Suppressor macrophage (primary cell): Measurements from ENCODE around the gene TRIM52.
"Not testable (repeated sequence)": the region's sequence is repeated elsewhere in the genome, so short reads cannot be mapped to it uniquely, and the experiment has no call there.

Source experiments
- DNase-seq, 4 experiments: peaks; one replicate each; pipeline ENCODE4 v3.0.0-alpha.2; 2020 to 2022
- total RNA-seq, 17 experiments: gene quantifications; one replicate each; lab custom pipeline; 2026; ENCODE audit warnings: mixed read lengths in 6 of 17, inconsistent platforms in 3 of 17; lab: John Stamatoyannopoulos, UW

Gene TRIM52
- total RNA-seq, result 2.2 to 17.6 (median 9.6) reads per million in 17 experiments

DNA sequence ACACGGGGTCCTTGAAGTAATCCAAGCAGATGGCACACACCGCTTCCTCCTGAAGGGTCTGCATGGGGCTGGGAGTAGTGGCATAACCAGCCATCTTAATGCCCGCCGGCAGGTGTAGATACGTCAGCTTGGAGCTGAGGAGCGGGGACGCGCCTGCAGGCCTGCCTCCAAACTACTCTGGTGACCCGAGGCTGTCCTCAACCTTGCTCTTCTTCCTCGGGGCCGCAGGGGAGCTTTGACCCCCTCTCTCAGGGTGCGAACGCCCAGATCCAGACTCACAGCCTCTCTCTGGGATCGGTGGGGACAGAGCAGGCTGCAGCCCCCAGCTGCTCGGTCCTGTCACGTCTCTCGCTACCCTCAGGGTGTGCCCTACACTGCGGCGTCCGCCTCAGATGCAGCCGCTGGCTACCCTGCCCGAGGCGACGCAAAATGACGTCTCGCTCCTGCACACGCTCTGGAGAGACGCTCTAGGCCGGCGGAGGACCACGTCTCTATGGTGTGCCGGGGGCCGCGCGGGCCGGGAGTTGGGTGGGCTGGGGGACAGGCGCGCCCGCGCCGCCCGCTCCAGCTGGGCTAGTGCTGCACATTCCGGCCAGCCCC is at the start of gene TRIM52:
TSS of gene TRIM52 (minus strand) at position 424 of the 600 bp plus-strand sequence. CDS start at position 94, 330 bp downstream.
- DNase-seq, result peak; percentile 92 to 95 (median 94)

DNA sequence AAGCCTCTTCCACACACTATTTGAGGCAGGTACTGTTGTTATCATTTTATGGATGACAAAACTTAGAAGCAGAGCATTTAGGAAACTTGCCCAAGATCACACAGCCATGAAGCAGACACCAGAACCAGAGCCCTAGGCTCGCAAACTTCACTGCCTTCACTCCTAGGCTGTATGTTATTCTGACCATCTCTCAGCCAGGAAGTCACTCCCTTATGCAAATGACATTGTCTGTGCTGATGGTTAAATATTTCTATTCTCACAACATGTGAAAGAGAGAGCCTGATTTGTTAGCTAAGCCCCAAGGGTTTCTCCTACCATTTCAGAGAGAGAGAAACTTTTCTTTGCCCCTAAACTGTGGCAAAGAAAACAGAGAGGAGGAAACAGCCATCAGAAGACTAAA is 26.4 kb upstream of the TRIM52 start:
- not testable (repeated sequence) for DNase-seq

DNA sequence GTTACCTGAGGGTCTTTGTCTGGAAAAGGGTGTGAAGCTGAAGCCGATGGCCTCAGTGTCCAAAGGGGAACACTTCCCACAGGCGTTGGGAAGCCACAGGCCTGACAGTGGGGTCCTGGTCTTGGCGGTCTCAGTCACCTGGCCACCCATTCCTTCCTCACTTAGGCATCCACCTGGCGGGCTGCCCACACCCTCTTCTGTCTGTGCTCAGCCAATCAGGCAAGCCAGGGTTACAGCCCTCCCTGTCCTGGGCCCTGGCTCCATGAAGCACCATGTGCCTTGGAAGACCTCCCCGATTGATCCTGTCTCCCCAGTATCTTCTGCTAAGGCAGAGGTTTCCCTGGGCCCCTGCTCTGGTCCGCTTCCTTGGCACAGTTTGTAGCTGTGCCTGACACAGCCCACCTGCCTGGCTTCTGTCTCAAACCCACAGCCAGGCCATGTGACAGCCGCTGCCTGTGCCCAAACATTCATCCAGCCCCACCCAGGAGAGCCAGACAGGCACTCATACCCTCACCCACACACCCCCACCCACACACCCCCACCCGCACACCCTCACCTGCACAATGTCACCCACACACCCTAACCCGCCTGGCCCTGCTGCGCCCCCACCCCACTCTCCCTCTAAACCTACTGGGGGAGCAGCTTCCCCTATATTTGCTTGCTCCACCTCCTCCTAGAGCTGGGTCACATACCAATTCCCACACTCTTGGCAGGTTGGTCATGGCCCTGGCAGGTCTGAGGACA is 25.2 kb upstream of the TRIM52 start:
- DNase-seq, result not testable (repeated sequence)

DNA sequence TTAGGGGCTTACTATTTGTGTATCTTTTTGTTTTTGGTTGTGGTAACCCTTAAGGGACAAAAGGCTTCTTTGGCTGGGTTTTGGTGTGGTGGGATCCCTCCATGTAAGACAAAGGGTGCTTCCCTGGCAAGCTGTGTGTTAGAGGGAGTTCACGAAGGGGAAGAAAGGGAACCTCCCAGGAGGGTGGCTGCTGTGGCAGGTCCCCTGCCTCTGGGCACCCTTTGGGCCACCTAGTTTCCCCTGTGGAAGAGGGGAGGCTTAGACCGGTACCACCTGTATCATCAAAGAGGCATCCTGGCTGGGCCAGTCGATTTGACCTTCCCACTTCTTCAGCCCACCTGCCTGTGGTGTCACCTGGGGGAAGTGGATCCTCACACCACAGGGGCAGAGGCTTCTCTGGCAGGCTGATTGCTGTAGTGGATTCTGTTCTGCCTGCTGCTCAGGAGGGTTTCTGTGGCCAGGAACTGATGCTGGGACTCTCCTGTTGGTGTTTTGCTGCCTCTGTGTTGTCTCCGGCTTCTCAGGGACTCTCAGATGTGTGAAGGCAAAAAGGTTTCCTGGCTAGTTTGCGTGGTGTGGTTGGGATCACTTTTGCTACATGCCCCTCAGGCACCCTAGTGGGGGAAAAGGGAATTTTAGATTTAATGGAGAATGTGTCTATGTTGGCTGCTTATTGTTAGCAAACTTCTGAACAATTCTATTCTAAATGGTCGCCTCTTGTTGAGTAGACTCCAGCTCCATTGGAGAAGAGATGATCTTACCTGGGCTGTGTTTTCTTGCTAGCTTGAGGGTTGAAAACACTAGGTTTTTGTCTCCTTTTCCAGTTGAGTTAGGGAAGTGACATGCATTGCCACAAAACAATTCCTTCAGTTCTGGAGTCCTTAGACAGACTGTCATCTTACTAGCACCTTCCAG is 23.2 kb upstream of the TRIM52 start:
- not testable (repeated sequence) for DNase-seq

DNA sequence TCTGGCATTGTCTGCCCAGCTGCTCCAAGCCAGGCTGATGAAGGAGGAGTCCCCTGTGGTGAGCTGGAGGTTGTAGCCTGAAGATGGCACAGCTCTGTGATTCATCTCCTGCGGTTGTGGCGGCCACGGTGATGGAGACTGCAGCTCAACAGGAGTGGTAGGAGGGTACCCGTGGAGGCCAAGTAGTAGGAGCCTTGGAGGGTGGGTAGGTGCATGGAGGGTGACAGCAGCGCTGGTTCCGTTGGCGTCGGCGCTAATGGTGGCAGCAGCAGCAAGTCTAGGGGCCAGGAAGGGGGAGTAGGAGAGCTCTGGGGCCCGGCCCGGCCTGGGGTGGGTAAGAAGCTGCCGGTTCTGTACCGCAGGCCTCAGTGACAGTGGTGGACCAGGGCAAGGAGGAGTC is 22.4 kb upstream of the TRIM52 start:
- no peak for DNase-seq

DNA sequence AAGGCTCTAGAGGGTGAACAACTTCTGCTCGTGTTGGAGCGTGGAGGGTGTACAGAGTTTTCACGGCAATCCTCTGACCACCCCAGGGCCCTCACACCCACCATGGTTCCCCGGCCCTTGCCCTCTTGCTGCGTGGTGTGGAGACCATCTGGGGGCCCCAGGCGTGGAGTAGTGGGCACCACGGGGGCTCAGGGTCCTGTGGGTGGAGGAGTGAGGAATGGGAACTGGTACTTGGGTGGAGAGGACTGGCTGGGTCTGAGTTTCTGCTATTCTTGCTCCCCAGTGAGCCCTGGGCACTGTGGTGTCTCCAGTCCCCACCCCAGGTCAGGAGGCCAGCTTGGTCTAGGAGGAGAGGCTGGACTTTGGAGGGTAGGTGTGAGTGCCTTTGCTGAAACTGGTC is 21.9 kb upstream of the TRIM52 start:
- no peak for DNase-seq

DNA sequence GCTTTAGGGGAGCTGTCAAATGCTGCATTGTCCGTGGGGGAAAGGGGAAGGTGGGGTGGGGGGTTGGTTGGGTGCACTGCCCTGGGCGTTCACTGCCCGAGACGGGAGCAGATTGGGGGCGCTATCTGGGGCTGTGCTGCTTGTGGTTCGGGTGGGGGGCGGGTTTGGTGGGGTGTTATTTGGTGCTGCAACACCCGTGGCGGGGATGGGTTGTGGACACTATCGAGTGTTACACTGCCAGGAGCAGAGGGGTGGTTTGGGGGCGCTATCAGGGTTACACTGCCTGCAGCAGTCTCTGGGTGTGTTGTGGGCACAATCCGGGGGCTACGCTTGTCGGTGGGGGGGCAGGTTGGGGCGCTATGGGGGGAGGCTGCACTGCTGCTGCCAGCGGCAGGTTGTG is 21.5 kb upstream of the TRIM52 start:
- DNase-seq, result not testable (repeated sequence)

DNA sequence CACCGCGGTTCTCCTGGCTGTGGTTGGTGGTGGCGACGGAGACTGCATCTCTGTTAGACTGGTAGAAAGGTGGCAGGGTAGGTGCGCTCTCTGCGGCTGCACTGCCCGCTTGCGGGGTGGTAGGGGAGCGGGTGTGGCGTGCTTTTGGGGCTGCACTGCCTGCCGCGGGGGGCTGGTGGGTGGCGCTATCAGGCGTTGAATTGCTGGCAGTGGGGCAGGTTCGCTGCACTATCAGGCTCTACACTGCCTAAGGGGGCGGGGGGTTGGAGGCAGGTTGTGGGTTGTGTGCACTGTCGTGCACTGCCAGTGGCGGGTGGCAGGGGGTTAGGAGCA is 21.0 kb upstream of the TRIM52 start:
- no peak for DNase-seq

DNA sequence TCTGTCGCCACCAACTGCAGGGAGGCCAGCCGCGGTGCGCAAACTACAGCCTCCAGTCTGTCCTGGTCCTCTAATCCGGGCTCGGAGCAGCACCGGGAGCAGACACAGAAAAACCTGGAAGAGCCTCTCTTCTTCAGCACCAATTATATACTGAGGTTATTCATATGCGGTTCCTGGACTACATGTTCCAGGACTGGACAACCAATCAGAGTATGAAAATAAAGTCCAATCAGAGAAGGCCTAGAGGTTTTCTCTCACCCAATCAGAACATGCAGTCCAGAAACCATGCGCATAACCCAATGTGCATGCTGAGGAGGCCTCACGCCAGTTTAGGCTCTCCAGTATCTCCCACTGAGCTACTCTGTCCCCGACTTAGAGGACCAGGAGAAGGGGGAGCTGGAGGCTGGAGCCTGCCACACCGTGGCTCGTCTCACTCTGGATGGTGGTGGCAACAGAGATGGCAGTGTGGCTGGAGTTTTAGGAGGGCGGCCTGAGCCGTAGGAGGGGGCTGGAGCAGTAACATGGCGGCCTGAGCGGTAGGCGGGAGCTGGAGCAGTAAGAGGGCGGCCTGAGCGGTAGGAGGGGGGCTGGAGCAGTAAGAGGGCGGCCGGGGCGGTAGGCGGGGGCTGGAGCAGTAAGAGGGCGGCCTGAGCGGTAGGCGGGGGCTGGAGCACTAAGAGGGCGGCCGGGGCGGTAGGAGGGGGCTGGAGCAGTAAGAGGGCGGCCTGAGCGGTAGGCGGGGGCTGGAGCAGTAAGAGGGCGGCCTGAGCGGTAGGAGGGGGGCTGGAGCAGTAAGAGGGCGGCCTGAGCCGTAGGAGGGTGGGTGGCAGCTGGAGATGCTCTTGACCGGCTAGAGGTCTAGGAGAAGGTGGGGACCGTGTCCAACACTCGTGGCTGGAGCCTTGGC is 20.4 kb upstream of the TRIM52 start:
- no peak for DNase-seq

DNA sequence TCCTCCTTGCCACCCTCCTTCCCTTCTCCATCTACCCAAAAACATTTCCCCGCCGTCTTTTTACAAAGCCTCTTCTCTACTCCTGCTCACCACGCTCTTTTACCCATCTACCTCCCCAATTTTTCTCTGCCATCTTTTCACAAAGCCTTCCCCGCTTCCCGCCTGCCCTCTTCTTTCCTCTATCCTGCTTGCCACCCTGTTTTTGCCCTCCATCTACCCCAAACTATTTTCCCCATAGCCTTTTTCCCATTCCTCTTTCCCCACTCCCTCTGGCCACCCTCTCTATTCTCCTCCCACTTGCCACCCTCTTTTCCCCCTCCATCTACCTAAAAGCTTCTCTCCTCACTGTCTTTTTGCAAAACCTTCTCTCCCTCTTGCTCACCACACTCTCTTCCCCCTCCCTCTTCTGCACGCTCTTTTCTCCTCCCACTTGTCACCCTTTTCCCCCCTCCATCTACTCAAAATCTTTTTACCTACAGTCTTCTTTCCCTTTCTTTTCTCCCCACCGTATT is 19.4 kb upstream of the TRIM52 start:
- DNase-seq, result no peak

DNA sequence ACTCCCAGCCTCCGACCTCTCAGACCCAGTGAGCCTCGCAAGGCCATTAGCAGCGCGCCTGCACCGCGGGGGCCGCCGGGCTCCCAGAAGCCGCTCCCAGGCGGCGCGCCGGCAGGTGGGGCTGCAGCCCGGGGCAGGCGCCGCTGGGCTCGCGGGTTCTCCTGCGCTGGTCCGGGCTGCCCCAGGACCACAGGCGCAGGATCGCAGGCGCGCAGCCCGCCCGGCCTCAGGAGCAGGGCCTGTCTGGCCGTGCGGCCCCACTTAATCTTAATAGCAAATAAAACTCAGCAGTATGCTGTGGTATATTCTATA is 12.4 kb upstream of the TRIM52 start:
- peak; percentile 19 to 57 (median 36) for DNase-seq

DNA sequence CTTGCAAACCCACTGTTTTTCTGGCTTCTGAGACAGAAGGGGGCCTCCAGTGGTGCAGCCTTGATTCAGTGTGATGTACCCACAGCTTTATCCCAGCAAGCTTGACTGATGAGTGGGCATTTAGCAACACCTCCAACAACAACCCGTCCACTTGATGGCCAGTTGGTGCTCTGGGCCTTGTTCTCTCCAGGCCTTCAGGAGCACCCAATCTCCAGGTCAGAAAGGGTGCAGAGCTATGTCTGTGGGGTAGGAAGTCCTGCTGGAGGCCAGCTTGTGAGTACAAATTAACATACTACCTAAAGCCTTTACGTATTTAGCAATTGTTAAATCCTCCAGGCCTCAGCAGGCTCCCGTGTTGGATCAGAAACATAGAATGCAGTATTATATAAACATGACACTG is 10.1 kb upstream of the TRIM52 start:
- no peak for DNase-seq

DNA sequence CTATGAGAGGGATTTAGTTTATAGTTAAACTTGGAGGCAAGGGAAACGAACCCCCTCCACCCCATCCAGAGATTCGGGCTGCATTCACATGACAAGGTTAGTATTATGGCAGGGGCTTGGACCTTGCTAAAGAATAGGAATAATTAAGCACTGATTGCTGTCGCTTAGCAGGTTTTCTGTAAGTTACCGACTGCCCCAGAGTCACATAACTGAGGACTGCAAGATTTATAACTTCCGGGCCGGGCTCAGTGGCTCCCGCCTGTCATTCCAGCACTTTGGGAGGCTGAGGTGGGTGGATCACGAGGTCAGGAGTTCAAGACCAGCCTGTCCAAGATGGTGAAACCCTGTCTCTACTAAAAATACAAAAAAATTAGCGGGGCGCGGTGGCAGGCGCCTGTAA is 7.0 kb upstream of the TRIM52 start:
- DNase-seq, result not testable (repeated sequence)

DNA sequence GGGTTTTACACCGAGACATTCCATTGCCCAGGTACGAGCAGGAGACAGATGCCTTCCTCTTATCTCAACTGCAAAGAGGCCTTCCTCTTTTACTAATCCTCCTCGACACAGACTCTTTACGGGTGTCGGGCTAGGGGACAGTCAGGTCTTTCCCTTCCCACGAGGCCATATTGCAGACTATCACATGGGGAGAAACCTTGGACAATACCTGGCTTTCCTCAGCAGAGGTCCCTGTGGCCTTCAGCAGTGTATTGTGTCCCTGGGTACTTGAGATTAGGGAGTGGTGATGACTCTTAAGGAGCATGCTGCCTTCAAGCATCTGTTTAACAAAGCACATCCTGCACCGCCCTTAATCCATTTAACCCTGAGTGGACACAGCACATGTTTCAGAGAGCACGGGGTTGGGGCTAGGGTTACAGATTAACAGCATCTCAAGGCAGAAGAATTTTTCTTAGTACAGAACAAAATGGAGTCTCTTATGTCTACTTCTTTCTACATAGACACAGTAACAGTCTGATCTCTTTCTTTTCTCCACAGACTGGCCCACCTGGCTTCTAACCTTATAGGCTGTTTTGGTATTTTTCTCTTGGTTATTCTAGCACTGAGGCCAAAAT is 6.5 kb upstream of the TRIM52 start:
- not testable (repeated sequence) for DNase-seq

DNA sequence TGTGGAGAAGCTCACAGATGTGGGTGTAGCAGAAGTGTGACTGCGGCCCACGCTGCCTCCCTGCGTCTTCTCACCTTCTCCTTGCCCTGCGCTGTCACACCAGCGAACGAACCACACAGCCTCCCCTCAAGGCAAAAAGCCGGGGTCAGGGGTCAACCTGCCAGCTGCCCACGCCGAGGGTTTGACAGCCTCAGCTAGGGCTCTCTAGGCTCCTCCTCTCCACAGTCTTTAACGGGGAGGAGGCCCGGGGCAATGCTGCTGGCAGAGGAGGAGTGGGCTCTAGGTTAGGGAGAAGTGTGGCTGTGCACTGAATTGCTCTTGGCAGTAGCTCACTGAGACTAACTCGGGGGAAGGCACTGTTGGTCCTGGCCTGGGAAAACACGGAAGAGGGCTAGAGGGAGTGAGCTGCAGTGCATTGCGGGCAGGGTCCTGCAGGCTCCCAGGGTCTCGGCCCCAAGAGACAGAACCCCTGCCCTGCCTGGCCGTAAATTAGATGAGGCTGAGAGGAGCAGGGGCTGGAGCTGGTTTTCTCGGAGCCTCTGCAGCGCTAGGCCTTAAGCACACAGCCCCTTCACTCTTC is 4.2 kb upstream of the TRIM52 start:
- DNase-seq, result no peak

DNA sequence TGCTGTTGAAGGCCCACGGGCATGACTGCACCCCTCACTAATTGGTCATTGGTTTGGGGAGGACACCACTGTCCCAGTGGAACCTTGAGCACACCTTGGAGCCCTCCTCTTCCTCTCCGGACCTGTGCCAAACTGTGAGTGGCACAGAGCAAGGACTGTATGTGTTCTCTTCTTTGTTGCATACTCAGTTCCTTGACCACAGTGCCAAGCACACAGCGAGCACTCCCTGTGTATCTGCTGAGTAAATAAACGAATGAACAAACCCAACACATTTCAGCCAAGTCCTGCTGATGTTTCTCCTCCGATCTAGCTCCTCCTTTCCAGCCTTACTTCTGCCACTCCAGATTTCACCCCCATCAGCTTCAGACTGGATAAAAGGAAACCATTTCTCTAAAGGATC is 2.7 kb upstream of the TRIM52 start:
- no peak for DNase-seq

DNA sequence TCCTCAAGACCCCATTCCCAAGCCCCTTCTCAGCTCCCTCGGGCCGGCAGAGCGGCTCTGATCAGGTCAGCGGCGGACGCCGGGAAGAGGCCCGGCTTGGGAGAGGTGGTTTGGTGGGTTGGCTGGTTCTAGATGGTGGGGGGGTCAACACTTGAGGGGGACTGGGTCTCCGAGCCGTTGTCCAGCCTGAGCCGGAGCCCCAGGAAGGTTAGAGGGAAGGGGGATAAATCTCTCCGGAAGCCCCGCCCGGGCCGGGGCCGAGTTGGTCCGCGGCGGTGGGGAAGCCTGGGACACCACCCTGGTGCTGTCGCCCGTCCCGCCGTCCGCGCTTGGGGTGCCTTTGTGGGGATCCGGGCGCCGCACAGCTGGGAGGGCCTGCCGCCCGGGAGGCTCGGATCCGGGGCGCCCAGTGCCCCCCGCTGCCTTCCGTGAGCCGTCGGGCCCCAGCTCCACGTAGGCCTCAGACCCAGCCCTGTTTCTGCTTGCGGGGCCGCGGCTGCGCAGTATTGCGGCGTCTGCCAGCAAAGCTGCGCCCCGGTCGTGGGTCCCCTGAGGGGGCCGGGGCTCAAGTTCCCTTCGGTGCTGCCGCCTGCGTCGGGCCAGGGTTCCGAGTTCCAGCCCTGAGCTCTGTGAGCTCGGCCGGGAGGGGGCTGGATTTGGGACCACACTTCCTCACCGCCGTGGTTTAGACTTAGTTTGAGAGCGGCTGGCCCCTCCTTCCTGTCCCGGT is 542 bp upstream of the TRIM52 start:
- DNase-seq, result peak; percentile 78 to 88 (median 84)

DNA sequence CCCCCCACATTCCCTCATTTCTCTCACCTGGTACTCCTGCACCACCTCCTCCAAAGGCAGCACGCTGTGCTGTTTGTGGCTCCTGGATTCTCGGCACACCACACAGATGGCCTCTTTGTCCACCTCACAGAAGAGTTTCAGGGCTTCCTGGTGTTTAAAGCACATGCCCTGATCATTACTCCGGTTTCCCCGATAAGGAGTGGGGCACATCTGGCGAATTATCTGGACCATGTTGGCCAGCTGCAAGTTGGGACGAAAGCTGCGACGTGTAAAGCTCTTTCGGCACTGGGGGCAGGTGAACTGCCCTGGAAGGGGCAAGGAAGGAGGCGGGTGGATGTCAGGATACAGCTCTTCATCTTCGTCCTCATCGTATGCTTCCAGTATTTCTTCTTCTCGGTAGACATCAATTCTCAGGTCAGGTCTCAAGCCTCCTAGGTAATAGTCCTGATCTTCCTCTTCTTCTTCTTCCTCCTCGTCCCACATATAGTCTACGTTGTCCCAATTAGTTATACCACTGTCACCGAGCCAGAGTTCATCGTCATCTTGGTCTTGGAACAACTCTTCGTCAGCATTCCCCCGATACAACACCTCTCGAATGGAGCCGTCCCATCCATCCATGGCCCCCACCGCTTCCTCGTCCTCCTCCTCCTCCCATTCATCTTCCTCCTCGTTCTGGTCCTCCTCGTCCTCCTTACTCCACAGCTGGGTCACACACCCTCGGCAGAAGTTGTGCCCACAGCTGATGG is 796 bp downstream of the TRIM52 start:
- DNase-seq, result no peak

DNA sequence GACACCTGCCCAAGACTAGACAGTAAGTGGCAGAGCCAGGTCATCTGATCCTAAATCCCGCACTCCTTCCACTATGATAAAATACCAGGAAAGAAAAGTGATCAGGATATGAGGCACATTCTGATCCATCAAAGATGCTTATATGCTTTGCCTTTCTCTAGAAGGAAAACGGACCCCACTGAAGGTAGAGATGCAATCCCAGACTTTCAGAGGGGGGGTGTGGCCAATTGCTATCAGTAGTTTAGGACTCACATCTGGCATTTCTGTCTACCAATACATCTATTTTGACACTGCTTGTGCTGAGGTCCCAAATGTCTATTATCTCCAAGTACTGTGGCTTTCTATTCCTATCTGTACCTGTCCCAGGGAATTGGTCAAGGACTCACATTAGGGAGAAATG is 1.7 kb downstream of the TRIM52 start:
- DNase-seq, result no peak

DNA sequence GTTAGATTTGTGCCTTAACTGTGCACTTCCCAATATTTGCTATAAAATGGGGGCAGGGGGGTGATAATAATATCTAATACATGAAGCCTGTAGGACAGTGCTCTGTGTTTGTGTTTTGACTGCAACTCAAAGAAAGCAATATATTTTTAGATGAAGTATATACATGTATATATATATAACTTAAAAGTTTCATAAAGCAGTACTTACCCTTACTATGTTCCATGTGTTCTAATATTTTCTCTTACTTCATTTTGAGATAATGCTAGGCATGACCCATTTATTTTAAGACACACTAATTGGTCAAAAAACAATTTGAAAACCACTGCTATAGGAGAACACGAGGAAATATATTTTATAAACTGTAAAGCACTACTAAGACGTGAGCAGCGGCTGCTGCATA is 2.4 kb downstream of the TRIM52 start:
- no peak for DNase-seq
